Keratinocyte (primary cell): ENCODE measurements around the gene TAS1R3.

Source experiments
- CTCF ChIP-seq, 3 experiments: IDR thresholded peaks in 1 of 3; conservative IDR thresholded peaks in 1 of 3; optimal IDR thresholded peaks in 1 of 3; 2 replicates in 2 of 3; 3 replicates in 1 of 3; pipeline versions ENCODE3 to v1.5.1; 2011; ENCODE audit warnings: low read length in 3 of 3, mild to moderate bottlenecking in 3 of 3, moderate library complexity in 2 of 3, control low read depth in 1 of 3, inconsistent platforms in 1 of 3; ENCODE audit not compliant: insufficient read depth in 2 of 3; ENCODE audit errors: extremely low read depth in 1 of 3
- EZH2 ChIP-seq: IDR thresholded peaks from one replicate; pipeline ENCODE4 v1.6.1; 2012; ENCODE audit warnings: inconsistent platforms, mild to moderate bottlenecking, low read length, moderate library complexity

GRCh38 chr1:1358433-1359271 is 27.6 kb downstream of the TAS1R3 start, which contains the start of gene MXRA8:
- TF ChIP-seq EZH2 (no peak), CTCF (optimal IDR thresholded peaks at IDR 0.05 in 1 of 3, IDR thresholded peaks at IDR 0.05 in 1 of 3, conservative IDR thresholded peaks at IDR 0.05 in 1 of 3; ENCODE audit: extremely low read depth in 1 of 3, insufficient read depth in 2 of 3, low read length in 3 of 3) (no peak)
